LNCaP clone FGC (cell line): ENCODE measurements around the gene DDX51.

Experiments
- DNase-seq: peaks from one replicate; pipeline ENCODE4 v3.0.0-alpha.2; 2011; ENCODE audit warnings: low read depth
- H3K4me3 ChIP-seq: 2 replicates; pipeline ENCODE4 v1.5.1; 2011; ENCODE audit warnings: mild to moderate bottlenecking, low read depth, low read length, control low read depth
- TF ChIP-seq, protein P1 (sequence below): IDR thresholded peaks from 2 replicates; pipeline ENCODE4 v1.5.1; 2012; ENCODE audit warnings: mild to moderate bottlenecking; ENCODE audit not compliant: control insufficient read depth, insufficient read depth; ENCODE audit errors: extremely low read depth

Gene DDX51, protein sequence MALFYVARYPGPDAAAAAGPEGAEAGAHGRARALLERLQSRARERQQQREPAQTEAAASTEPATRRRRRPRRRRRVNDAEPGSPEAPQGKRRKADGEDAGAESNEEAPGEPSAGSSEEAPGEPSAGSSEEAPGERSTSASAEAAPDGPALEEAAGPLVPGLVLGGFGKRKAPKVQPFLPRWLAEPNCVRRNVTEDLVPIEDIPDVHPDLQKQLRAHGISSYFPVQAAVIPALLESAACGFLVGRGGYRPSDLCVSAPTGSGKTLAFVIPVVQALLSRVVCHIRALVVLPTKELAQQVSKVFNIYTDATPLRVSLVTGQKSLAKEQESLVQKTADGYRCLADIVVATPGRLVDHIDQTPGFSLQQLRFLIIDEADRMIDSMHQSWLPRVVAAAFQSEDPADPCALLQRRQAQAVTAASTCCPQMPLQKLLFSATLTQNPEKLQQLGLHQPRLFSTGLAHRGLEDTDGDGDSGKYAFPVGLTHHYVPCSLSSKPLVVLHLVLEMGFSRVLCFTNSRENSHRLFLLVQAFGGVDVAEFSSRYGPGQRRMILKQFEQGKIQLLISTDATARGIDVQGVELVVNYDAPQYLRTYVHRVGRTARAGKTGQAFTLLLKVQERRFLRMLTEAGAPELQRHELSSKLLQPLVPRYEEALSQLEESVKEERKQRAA

DNA sequence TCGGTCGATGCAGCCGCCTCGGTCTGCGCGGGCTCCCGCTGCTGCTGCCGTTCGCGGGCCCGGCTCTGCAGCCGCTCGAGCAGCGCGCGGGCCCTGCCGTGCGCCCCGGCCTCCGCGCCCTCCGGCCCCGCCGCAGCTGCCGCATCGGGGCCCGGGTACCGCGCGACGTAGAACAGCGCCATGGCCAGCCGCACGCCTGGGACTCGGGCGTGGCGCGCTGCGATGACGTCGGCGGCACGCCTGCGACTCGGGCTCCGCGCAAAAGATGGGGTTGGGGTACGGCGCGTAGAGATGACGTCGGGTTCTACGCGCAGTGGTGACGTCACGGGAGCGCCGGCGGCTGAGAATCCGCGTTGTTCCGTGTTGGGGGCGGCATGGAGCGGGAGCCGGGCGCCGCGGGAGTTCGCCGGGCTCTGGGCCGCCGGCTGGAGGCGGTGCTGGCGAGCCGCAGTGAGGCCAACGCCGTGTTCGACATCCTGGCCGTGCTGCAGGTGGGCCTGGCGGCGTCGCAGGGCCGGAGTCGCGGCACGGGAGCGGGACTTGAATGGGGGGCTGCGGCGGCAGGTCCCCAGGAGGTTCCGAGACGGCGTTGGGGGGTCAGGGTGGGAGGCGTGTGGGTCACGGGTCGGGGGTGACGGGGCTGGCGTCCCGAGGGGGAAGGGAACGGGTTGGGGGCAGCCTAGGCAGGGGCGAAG lies at the start of gene DDX51, which contains the start of gene NOC4L:
Gene DDX51 (minus strand): TSS at position 205 of the 695 bp plus-strand sequence. CDS start 23 bp downstream, at position 182.
Gene NOC4L (plus strand): TSS at position 343 of the 695 bp plus-strand sequence. CDS start 32 bp downstream, at position 375.
- peak; percentile 73 for DNase-seq
- H3K4me3 ChIP-seq: peak within 1 kb of the TSS; percentile 71
- TF ChIP-seq, protein P1, sequence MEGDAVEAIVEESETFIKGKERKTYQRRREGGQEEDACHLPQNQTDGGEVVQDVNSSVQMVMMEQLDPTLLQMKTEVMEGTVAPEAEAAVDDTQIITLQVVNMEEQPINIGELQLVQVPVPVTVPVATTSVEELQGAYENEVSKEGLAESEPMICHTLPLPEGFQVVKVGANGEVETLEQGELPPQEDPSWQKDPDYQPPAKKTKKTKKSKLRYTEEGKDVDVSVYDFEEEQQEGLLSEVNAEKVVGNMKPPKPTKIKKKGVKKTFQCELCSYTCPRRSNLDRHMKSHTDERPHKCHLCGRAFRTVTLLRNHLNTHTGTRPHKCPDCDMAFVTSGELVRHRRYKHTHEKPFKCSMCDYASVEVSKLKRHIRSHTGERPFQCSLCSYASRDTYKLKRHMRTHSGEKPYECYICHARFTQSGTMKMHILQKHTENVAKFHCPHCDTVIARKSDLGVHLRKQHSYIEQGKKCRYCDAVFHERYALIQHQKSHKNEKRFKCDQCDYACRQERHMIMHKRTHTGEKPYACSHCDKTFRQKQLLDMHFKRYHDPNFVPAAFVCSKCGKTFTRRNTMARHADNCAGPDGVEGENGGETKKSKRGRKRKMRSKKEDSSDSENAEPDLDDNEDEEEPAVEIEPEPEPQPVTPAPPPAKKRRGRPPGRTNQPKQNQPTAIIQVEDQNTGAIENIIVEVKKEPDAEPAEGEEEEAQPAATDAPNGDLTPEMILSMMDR: no peak

DNA sequence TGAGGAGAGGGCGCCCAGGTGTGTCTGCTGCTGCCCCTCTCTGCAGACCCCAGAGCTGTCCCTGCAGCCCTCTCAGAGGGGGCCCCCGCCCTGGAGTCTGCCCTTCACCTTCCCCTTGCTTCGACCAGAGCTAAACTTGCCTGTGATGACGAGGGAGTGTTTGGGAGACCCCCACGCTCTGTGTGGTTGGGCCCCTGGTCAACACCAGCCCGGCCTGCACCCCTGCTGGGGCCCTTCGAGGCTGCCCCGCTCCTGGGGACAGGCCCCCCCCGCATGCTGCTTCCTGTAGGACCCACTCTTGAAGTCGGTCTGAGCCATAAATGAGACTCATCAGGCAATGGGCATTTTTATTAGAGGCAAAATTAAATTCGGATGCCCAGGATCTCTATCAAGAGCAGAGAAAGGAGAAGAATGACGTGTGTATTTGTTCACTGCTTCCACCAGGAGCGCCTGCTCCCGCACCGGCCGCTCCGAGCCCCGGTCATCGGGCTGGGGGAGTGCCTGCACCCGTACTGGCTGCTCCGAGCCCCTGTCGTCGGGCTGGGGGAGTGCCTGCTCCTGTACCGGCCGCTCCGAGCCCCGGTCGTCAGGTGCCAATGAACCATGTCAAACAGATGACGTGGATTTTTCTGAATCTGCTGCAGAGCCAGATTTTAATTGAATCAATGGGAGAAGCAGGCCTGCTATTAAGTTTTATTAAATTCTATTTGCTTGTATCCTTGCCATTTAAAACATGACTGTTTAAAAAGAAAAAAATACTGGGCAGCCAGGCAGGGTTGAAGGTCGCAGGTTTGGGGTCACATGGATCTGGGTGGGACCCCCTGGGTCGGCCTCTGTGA lies 47.8 kb upstream of the DDX51 start:
- DNase-seq: no peak
- TF ChIP-seq, protein P1: no peak
- H3K4me3 ChIP-seq: no peak overlapping the region

DNA sequence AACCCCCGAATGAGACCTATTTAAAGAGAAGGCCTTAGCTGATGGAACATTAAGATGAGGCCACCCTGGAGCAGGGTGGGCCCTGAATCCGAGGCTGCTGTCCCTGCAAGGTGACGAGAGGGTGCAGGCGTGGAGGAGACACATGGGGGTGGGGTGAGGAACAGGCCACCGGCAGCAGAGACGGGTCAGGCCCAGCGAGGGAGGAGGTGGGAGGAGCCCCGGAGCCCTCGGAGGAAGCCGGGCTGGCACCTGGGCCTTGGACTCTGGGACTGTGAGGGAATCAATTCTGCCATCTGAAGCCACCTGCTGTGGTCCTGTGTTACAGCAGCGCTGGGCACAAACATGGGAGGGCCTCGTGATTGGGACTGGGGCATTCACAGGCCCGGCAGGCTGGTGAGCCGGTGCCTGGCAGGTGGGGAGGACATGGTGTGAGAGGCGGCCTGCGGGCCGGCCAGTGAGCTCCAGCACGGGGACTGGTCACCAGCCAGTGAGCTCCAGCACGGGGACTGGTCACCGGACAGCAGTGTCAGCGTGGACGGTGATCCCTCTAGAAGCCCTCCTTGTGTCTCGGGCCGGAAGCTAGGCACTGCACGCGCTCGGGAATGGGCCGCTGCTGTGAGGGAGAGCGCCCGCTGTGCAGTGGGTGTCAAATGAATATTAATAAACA lies 46.8 kb upstream of the DDX51 start:
- TF ChIP-seq, protein P1: no peak
- H3K4me3 ChIP-seq: peak overlapping the region; percentile 61
- no peak for DNase-seq

DNA sequence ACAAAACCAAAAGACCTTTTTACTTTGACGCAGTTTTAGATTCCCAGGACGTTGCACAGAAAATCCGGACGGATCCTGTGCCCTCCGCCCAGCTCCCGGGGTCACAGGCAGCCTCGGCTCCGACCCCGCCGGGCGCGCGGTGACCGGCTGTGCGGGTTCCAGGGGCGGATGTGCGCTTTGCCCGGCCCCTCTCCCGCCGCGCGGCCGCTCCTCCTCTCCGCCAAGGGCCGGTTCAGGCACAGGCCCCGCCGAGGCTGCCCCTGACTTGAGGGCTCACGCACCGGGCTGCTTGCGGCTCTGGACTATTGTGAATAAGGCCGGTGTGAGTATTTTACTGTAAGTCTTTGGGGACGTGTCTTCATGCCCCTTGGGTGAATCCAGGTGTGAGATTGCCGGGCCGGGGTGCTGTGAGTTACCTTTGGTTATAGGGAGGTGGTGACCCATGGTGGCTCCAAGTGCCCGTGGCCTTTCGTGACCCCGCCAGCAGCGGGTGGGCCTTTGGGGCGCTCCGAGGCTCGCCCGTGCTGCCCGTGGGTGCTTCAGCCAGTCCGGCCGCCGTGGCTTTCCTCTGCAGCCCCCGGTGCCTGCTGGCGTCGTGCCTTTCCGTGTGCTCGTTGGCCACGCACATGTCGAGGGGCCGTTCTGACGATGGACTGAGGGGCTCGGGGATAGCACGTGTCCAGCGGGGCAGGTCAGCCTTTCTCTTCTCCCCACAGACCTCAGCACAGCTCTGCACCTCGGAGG lies 46.1 kb upstream of the DDX51 start:
- TF ChIP-seq, protein P1: no peak
- no peak for DNase-seq
- H3K4me3 ChIP-seq: peak overlapping the region; percentile 61

DNA sequence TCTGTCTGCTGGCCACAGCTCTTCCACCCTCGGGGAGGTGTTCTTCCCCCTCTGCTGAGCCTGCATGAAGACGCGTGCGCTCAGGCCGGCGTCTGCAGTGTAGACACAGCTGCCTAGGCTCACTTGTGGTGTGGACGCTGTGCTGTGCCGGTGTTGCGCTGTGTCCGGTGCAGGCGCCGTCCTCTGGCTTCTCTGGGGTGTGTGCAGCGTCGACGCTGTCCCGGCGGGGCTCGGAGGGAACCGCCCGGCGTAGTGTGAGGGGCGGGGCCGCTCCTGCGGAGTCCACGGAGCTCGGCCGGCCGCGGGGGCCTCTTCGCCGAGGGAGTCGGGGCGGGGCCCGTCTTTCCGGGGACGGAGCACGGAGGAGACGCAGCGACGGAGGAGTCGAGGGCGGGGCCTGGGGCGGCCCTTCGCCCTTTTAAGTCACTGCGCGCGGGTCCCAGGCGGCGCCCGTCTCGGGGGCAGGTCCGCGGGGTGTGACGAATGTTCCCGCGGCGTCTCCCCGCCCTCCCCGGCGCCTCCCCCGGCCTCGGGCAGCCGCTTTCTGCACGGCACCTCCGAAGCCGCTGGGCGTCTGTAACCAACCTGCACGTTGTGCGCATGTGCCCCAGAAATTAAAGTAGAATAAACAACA lies 45.4 kb upstream of the DDX51 start:
- peak overlapping the region; percentile 61 for H3K4me3 ChIP-seq
- peak; percentile 69 for DNase-seq
- TF ChIP-seq, protein P1: no peak
